Activated CD4-positive, alpha-beta T cell treated with anti-CD3 and anti-CD28 coated beads for 48 hours (primary cell): Measurements from ENCODE around the gene OR52I1.

Source experiments
- DNase-seq: peaks from one replicate; pipeline ENCODE4 v3.0.0-alpha.2; 2020

The OR52I1 gene

DNA sequence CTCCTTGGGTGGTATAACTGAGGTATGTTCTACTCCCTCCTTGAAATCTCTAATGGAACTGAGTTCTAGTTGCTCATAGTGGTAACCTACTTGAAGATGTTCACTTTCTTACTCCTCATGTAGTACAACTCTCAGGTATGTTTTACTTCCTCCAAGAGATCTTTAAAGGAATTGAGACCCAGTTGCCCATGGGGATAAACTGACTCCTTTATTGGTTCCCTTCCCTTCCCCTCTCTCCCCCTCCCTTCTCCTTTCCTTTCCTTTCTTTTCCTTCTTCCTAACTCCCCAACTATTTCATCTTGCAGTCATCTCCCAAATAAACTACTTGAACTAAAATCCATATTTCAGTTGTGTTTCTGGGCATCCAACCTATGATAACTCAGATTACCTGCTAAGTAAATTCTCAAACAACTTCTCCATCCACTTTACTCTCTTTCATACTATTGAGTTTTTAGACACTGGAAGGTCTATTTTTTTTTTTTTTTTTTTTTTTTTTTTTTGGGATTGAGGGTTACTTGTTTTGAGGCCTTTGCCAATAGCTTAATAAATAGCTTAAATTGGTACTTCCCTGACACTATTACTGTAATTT is 22.1 kb downstream of the OR52I1 start:
- DNase-seq = no peak

DNA sequence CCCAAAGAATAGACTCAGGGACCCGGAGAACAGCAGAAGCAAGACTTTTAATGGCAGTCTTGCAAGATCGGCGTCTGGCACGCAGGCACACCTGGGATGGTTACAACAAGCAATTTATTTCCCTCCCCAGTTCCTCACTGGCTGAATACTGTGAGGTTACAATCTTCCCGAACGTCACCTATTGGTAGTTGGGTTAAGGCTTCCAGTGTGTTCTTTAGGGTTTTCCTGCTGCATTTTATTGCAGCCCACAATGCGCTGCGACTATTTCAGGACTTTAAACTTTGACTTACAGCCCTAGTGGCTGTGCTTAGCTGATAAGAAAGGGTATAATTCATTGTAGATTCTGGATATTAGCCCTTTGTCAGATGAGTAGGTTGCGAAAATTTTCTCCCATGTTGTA is 25.7 kb downstream of the OR52I1 start:
- DNase-seq = no peak

DNA sequence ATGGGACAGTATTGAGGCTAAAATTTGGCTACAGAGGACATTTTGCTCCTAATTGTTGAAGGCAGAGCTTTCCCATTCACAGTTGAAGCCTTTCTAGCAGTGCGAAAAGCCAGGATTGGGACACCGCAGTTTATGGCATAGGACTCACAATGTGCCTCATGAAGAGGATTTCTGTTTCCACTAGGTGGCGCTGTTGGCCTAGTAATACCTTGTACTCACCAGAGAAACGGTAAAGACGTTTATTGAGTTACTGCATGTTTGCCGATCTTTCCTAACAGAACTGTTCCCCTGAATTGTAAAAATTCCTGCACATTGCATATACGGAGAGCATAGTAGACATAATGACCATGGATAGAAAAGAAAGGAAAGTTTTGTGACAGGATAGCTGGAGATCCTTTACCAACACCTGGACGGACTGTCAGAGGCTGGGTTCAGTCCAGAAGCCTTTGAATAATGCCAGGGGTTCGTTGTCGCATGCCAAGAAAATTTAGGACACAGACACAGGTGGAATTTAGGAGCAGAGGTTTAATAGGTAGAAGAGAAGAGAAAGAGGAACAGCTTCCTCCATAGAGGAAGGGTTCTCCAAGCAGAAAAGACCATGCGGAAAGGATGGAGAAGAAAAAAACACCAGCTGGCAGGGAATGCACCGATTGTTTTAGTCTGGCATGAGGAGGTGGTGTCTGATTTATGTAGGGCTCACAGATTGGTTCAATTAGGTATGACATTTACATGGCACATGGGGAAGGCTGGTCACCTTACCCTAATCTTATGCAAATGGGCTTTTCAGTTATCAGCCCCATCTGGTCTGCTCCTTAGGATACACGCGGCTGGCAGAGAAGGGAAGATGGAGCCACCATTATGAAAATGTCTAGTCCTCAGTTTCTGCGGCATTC is 32.6 kb downstream of the OR52I1 start:
- peak; percentile 75 for DNase-seq

DNA sequence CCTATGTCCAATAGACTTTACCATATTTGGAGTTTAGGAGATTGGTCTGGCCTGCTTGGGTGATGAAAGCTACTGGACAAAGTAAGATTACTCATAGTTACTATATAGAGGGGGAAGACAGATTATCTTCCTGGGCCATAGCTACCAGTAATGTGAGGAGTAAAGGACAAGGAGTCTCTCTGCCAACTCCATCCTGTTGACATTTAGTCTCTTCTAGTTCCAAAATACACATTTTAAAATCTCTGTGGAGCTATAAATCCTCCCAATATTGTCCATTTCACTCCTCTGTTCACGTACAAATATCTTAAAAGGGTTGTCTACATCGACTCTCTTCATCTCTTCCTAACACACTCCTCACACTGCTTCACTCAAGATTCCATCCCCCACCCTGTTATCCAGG is 42.3 kb downstream of the OR52I1 start:
- DNase-seq = no peak

DNA sequence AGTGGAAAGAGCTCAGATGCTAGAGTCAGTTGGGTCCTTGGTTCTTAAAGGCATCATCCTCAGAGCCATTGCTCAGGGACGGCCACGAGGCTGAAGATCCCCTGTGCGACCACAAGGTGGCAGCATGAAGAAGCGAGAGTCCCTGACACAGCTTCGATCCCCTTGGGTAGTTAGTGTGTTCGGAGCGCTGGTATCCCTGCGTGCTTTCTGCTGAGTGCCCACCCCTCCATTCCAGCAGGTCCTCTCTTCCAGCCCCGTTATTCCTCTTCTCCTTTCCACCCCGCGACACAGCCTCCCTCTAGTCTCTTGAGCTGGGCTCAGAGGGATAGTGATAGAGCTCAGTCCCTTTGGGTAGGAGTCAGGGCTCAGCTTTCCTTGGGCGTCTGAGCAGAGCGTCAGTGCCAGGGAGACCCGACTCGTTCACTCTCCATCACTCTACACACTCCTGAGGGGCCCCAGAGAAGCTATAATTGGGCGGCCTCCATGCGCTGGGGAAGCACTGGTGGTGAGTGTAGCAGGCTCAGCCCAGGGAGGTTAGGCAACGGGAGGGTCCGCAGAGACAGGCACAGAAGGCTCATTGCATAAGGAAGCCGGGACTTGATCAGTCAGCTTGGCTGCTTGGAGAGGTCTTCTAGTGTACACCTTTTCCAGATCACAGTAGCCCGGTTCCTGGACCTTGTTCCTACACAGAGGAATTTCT is 43.3 kb downstream of the OR52I1 start, which contains the start of gene OR51D1:
Gene OR51D1 (plus strand): TSS at position 516 of the 700 bp plus-strand sequence. CDS start 2,314 bp downstream, outside the sequence.
- peak; percentile 80 for DNase-seq

DNA sequence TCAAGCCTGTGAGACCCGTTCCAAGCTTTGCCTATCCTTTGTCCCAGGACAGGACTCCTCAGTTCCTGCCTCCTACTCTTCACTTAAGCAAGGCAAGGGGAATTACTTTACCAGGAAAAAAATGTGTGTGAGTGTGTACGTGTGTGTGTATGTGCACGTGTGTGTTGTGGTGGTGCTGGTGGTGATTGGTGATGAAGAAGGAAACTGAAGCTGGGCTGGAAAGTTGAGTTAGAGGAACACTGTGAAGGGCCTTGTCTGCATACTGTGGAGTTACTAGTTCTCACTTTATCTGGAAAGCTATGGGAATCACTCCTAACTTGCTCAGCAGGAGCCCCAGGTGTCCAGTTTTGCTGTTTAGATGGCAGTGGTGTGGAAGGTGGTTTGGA is 43.8 kb downstream of the OR52I1 start:
- no peak for DNase-seq

DNA sequence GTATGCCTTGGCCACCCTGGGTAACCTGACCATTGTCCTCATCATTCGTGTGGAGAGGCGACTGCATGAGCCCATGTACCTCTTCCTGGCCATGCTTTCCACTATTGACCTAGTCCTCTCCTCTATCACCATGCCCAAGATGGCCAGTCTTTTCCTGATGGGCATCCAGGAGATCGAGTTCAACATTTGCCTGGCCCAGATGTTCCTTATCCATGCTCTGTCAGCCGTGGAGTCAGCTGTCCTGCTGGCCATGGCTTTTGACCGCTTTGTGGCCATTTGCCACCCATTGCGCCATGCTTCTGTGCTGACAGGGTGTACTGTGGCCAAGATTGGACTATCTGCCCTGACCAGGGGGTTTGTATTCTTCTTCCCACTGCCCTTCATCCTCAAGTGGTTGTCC is 46.1 kb downstream of the OR52I1 start:
- no peak for DNase-seq

DNA sequence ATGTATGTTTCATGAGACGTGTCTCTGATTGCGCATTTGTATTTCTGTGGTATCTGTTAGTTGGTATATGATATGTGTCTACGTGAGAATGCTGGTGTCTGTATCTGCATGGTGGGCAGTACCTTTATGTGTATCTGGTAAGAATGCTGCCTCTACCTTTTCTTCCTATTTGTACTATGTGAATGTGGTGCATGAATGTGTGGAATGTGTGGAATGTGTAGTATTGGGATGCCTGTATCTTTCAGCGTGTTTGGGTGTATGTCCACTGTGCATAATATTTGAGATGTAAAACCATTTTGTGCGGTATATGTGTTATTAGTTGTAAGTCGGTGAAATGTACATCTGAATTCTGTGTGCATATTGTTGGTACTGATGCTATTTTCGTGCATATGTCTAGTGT is 47.7 kb downstream of the OR52I1 start:
- DNase-seq = no peak

DNA sequence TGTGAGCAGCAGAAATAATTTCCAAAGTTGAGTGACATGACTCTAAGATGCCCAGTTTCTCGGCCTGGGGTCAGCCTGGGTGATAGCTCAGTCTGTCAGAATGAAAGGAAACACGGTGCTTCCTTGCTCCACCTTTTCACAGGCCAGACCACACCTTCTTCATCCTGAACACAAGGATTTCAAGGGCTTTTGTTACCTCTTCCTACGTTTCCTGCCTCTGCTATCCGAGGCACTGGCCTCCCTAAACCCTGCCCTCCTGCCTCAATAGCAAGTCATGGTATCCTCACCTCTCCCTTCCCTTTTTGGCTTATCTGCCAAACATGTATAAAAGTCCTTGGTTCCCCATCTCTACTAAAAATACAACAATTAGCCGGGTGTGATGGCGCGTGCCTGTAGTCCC is 48.2 kb downstream of the OR52I1 start:
- DNase-seq = no peak

DNA sequence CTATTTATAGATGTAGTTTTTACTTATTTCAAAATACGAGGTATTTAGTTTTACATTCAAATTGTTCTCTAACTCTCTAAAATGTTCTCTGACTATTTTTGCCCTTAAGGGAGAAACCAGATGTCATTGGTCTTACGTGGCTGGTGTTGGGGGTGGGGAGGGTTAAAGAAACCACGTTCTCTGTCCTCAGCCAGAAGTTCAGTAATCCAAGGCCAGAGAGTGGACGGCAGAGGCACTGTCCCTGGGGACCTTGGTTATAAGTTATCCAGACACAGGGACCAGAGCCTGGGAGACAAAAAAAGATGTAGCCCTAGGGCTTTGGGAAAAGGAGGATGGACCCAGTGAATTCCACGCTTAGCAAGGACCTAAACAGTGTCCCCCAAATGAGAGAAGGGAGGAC is 49.2 kb downstream of the OR52I1 start:
- DNase-seq = no peak

DNA sequence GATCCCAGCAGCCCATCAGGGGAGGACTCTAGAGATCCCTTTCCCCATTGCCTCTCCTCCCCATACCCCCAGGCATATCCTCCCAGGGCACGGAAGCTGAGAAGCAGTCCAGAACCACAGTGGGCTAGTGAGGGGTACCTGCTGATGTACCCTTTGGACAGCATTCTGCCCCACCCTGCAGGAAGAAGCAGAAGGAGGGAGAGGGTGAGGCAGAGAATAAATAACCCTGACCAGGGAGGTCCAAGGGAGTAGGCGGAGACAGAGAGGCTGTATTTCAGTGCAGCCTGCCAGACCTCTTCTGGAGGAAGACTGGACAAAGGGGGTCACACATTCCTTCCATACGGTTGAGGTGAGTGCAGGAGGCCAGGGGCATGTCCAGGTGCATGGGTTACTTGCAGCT is 49.8 kb downstream of the OR52I1 start, which contains the start of gene OR51E1:
Gene OR51E1 (plus strand): TSS at position 301 of the 400 bp plus-strand sequence. CDS start 8,545 bp downstream, outside the sequence.
- DNase-seq = no peak

DNA sequence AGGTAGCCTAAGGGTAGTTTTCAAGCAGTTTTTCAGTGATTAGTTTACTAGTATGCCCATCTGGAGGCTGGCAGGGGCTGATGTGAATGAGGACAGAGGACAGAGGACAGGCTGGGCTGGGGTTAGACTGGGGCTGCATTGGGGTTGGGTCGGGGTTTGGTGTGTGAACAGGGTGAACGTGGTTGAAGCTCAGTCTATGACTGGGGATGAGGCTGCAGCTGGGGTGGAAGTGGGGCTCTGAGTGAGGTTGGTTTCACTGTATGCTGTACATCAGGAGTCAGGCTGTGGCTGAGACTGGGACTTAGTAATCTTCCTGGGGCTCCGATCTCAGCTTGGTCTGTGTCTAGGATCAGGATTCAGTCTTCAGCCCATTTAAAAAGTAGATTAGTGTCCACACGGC is 50.4 kb downstream of the OR52I1 start:
- DNase-seq = no peak
